ENCODE results near the gene KCNAB1.

Gene KCNAB1

DNA sequence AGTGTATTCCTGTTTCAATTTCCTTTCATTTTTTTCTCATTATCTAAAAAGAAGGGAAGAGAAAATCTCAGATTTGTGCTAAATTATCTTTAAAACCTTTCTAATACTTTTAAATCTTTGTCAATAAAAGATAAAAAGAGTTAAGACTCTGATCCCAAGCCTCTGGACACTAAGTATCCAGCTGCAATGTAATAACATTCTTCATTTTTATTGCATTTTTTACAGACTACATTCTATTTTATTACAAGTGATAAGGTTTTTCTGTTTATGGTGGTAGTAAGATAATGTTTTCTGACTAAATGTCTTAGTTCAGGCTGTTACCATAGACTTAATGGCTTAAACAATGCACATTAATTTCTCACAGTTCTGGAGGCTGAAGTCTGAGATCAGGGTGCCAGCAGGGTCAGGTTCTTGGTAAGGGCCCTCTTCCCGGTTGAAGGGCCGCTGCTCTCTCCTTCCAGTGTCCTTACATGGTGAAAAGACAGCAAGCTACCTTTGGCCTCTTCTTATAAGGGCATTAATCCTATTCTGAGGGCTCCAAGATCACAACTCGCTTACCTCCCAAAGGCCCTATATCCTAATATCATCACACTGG is 19.7 kb downstream of the KCNAB1 start:
- no peak for DNase-seq

DNA sequence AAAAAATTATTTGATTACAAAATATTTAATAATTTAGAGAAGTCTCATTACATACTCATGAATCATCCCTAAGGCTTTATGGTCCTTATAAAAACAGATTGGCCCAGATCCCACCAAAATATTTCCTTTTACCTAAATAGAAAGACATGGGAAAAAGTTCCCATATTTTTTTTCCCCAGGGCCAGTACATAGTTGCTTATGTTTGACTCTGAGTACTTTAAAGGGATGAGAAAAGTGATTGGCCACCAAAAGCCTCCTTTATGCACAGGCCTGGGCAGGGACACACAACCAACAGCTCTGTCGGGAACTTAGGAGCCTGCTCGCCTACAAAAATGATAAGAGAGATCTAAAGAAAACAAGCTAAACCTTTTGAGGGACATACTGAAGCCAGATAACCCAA is 22.3 kb downstream of the KCNAB1 start:
- no peak for DNase-seq

GRCh38 chr3:156143136-156143535 is 22.8 kb downstream of the KCNAB1 start:
- DNase-seq = no peak

DNA sequence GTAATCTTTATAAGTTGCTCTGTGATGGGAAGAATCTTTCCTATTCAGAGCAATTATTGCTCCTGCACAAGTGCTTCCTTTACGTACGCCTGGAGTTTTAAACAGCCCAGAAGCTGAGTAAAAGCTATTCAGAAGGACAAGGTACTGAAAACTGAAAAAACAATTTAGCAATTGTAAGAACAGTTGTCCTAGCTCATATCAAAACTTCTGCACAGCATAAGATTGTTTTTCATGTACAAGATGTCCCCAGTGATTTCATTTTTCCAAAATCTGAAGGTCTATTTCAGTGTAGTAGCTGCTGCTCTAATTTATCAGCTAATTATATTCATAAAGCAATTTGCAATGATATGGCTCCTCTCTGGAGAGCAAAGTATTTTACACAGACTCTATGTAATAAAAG is 23.7 kb downstream of the KCNAB1 start:
- no peak for DNase-seq

DNA sequence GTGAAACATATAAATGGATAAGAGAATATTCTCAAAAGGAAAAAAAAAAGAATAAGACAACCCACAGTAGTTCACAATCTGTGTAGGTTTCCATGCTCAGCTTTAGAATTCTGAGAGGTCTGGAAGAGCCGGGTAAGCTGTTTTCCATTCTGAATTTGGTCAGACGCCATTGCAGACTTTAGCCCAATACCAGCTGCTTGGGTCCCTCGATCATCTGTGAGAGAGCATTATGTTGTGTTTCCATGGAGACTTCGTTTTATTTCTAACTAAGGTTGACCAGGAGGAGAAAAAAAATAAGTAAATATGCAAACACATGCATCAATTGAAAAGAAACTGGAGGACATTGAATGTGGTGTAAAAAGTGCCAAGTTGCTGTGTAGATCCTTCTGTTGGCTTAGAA is 25.5 kb downstream of the KCNAB1 start:
- no peak for DNase-seq

DNA sequence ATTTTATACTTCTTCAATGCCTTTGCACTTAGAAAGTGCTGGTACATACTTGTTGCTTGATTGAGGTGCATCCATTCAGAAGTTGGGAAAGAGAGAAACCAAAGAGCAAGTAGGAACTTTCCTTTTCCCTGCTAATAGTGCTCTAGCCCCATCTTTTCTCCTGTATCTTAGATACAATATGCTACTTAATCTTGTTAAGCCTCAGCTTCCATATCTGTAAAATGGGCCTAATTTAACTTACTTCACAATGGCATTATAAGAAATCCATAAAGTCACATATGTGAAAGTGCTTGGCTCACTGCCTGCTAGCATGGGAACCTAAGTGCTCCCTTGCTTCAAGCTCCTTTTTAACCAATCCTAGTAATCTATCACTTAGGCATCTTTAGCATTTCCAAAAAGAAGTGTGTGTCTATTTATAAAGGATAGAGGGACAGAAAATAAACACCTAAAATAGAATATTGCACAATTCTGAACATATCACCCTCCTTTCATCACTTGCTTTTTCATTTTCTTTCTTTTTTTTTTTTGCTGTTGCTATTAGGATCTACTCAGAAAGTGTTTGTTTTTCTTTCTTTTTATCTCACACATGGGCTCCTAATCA is 28.1 kb downstream of the KCNAB1 start:
- no peak for DNase-seq

DNA sequence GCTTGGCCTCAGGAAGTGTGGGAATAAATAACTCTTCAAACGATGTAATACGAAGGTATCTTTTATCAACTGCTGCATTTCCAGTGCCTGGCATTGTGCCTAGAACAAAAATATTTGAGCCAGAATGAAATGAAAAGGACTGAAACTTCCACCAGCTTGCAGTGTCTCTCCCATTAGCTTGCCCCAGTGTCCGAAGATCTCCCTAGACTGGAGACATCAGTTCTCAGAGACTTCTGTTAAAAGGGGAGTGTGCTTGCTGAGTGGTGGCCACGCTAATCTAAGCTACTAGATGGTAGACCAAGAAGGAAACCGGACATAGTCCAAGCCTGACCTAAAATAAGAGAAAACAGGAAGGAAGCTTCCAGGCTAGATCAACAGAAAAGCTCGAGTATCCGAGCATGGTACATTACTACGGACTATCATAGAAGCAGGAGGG is 28.6 kb downstream of the KCNAB1 start:
- no peak for DNase-seq

DNA sequence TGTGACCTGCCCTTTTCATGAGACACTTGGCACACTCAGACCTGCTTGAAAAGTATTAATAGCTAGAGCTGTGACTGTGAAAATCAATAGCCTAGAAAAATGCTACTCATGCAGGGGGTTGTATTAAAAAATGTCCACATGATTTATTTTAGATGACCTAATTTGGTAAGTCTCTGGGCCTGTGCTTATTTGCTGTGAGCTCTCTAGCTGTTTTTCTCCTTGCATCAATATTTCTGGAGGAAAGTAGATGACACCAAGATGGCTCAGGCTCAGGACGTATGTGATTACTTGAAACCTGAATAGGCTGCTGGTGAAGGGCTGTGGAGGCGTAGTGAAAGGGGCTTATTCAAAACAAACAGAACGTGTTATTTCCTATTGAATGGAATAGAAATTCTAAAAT is 29.5 kb downstream of the KCNAB1 start:
- no peak for DNase-seq

- peak; percentile 80 for DNase-seq
Observed at GRCh38 chr3:156150434-156151066, 30.2 kb downstream of the KCNAB1 start.

DNA sequence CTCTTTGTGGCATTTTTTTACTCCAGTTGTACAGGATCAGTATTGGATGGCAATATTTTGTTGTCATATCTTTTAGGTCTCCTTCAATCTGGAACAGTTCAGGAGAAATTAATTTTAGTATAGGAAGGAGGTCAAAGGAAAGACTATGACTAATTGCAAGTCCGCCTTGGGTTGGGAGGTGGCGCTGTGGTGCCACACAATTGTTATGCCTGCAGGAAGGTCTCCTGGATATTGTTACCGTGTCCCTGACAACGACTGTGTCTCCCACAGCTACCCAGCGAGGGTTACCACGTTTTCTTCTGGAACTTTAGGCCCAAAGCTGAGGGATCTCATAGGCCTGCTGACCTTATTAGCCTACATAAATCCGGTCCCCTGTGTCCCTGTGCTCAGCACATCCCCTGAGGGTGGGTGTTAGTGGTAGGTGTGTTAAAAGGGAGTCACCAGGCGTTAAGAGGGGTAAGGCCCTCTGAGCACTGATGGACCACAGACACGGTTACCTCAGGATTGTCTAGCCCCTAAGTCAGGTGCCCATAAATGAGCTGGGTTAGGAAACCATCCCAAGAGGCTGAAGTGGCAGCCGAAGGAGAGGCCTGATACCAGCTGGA is 31.5 kb downstream of the KCNAB1 start:
- DNase-seq = peak; percentile 83

- DNase-seq = peak; percentile 93
Observed at GRCh38 chr3:156158656-156159295, 38.4 kb downstream of the KCNAB1 start.

DNA sequence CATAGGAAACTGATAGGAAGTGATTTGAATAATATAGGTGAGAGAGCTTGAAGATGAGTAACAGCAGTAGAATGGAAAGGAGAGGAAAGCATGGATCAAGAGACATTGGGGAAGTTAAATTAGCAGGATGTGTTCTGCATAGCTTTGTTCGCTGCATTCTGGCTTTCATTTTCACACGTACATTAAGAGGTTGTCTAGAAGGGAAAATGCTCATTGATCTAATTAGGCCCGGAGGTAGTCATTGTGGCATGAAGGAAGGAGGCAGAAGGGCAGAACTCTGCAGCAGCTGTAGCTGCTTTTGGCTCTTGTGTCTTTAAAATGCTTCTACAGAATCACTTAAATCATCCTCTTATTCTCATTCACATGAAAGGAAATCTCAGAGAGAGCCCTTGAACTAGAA is 40.3 kb downstream of the KCNAB1 start:
- DNase-seq = peak; percentile 57

GRCh38 chr3:156161172-156161571 is 40.8 kb downstream of the KCNAB1 start:
- DNase-seq = no peak

DNA sequence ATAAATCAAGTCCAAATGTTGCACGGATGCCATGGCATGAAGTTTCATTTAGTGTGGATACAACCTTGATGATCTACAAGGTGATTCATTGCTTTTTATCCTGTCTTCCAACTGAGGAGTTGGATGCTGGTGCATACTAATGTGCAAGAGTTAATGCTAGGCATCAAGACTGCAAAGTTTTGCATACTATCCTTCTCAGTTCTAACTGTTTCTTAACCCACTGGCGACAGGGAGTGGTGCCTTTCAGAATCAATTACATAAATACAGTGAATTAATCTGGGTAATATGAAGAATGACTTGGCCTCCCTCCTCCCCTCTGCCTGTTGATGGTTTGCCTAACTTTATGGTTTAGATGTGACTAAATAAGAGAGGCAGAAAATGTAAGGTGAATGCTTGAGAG is 43.5 kb downstream of the KCNAB1 start:
- no peak for DNase-seq

- no peak for DNase-seq
Observed at GRCh38 chr3:156166808-156167207, 46.4 kb downstream of the KCNAB1 start.

DNA sequence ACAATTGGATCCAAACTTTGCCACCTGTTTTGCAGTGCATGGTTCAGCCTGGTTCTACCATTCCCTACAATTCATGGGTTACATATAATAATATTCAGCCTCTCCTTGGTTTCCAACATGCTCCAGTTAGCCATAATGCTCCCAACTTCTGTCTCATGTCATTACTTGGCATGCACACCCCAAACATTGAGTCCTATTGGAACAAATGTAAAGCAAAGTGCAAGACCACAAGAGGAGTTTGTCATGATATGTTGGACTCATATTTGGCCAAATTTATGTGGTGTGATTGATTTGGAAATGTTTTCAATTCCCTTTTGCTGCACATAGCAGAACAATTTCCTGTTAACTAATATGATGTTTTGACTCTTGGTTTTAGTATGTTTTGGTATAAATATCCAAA is 50.2 kb downstream of the KCNAB1 start:
- no peak for DNase-seq

DNA sequence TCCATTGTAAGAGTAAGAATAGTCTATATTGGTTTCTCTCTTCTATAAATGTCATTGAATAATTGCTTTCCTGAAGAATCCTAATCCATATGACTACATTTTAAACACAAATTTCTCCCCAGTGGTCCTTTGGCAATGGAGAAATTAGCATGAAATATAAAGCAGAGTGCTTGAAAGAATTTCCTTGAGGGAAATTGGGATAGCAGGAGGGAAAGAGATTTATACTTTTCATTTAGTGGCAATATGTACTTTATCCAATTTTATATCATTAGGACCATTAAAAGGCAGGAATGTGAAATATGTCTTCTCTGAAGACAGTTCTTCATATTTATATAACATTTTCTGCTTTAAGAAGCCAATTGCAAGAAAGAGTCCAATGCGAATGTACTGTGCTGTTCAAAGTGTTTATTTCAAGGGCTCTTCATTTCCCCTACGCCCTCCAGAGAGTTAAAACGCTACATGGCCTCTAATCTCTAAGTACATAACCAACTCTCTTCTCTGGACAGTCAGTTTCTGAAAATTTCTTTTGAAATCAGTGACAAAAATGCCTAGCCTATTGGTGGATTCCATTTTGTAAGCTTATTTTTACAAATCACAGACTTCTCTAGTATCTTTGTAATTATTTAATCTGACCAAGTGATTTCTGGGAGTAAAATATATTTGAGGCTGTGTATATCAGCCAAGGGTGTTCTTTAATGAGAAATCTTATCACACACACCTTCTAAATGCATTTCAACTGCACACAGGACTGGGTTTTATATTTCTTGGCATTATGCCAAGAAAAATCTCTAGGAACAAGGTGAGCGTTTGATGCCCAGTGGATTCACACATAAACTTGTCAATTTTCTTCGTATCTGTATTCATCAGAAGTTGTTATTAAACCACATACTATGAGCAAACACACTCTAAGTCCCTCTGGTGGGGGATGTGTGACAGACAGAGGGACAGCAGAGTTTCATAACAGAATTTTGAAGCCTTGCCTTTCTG is 51.2 kb downstream of the KCNAB1 start:
- DNase-seq = no peak

- no peak for DNase-seq
Observed at GRCh38 chr3:156172536-156172935, 52.2 kb downstream of the KCNAB1 start.

- DNase-seq = peak; percentile 87
Observed at GRCh38 chr3:156174229-156174847, 54.0 kb downstream of the KCNAB1 start.

GRCh38 chr3:156175570-156175969 is 55.2 kb downstream of the KCNAB1 start:
- DNase-seq = no peak

- DNase-seq = no peak
Observed at GRCh38 chr3:156176048-156176447, 55.7 kb downstream of the KCNAB1 start.

- no peak for DNase-seq
Observed at GRCh38 chr3:156176629-156177210, 56.3 kb downstream of the KCNAB1 start.
